Inflammatory macrophage treated with lipopolysaccharide for 4 hours (primary cell): ENCODE measurements around the gene SYT17.
A peak's percentile ranks its signal among the peaks of the same experiment; 100 is the strongest.

Source experiments
- DNase-seq: peaks from one replicate; pipeline ENCODE4 v3.0.0-alpha.2; 2020

Gene SYT17

DNA sequence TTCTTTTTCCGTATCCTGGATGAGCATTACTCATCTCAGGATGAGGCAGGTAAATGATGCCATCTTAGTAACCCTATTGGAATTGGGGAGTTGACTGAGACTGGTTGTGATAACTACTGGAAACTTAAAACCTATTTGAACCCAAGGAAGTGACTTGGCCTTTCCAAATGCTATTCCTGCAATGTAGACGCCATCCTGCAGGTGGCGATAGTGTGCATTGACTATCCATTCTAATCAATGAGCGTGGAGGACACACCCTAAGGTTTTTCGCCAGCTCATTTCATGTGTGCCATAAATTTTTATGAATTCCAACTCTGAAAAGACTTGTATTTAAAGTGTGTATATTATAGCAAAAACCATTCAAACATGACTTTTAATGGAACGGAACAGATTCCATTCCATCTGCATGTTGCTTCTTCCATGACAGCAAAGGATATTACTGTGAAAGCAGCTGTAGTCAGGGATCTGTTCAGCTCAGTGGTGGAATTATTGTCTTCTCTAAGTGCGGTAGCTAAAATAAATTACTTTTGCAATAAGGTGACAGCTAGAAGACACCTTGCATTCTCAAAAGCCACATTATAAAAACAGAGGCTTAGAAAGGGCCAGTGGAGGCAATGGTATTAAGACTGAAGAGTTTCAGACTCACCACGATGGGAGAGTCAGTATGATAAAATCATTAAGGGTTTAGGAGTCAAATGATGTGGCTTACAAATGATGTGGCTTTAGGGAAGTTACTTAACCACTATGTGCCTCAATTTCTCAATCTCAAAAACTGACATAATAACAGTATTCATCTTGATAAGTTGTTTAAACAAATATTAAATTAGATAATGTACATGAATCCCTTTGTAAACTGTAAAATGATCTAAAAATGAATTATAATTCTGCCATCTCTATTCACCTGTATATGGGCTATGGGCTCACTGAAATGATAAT is 55.5 kb downstream of the SYT17 start:
- DNase-seq: peak; percentile 58

DNA sequence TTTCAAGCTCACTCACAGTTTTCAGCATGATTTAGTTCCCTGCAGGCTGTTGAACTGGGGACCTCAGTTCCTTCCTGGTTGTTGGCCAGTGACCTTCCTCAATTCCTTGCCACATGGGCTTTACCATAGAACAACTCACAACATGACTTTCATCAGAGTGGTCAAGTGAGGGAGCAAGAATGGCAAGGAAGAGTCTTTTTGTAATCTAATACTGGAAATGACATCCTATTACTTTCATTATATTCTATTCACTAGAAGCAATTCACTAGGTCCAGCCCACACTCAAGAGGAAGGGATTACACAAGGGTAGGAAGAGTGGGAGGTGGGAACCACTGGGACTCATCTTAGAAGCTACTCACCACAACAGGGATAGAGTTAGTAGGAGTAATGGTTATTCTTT is 57.6 kb downstream of the SYT17 start:
- DNase-seq: peak; percentile 93

GRCh38 chr16:19227643-19228042 is 59.6 kb downstream of the SYT17 start:
- DNase-seq: no peak

- no peak for DNase-seq
Measured at GRCh38 chr16:19228052-19228451, 60.0 kb downstream of the SYT17 start.

GRCh38 chr16:19228575-19228974 is 60.5 kb downstream of the SYT17 start:
- no peak for DNase-seq

DNA sequence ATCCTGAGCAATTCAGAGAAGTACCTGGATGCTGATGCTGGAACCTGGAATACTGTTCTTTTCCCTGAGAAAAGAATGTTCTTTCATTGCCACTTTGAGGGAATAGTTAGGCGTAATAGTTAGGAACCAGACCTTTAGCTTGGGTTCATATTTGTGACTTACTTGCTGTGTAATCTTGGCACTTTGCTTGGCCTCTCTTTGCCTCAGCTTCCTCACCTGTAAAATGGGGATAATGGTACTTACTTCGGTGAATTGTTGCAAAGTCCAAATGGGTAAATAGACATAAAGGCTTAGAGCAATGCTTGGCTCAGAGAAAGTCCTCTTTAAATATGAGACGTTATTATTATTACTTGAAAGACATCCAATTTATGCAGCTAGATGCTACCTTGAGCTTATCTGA is 62.5 kb downstream of the SYT17 start:
- DNase-seq: no peak

- DNase-seq: no peak
Measured at GRCh38 chr16:19231881-19232280, 63.8 kb downstream of the SYT17 start.

- DNase-seq: no peak
Measured at GRCh38 chr16:19232988-19233387, 64.9 kb downstream of the SYT17 start.

- no peak for DNase-seq
Measured at GRCh38 chr16:19235478-19235877, 67.4 kb downstream of the SYT17 start.

DNA sequence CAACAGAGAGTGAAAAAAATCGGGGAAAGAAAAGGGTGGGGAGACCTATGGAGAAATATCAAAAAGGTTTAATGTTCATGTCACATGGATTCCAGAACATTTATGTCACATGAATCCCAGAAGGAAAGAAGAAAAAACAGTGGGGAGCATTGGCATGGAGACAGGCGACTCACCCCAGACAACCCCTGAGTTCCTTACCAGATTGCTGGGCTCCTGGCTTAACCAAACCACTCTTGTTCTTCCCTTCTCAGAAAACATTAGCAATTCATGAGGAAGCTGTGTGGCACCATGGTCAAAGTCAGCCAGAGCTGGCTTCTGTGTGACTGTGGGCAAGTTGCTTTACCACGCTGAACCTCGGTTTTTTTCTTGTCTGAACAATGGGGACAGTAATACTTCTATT is 67.8 kb downstream of the SYT17 start:
- DNase-seq: no peak

DNA sequence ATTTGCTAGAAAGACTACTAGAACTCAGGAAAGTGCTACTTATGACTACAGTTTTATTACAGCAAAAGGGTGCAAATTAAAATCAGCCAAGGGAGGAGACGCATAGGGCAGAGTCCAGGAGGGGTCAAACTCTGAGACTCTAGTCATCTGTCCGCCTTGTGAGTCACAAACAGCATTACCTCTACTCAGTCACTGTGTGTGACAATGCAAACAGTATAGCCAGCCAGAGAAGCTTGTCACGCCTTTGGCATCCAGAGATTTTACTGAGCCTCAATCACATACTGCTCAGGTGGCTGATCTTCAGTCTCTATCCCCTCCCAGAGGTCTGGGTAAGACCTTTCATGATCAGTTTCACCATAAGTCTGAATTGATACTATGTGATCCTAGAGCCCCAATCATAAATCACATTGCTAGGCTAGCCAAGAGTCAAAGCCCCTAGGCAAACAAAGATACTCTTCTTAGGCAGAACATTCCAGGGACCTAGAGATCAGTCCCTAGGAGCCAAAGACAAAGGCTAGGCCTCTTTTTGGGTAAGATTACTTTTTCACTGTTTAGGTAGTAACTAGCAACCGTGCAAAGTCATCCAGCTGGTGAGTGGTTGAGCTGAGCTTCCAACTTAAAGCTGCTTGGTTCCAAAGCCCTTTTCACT is 68.6 kb downstream of the SYT17 start:
- no peak for DNase-seq

- no peak for DNase-seq
Measured at GRCh38 chr16:19238406-19238805, 70.4 kb downstream of the SYT17 start.

DNA sequence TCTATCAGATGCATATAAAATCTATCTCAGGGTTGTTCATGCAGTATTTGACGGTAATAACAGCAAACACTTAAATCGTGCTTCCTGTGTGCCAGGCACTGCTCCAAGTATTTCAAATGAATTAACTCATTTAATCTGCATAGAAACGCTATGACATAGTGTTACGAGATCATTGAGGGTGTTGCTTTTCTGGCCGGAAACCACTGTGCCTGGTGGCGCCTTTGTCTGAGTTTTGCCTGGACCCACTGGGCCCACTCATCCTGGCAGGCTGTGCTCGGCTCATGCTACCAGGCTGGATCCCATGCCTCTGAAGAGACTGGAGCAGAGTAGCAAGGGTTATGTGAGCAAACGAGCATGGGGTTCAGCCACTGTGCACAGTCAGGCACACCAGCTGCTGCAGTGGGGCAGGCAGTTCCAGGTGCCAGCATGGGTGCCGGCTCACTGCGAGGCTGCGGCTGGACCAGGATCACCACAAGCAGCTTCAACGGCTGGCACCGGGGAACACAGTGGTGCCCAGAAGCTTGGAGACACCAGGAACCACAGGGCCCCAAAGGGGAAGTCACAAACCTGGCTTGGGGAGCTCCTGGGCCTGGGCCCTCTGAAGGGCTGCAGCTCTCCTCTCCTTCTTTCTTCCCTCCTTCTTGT is 71.6 kb downstream of the SYT17 start:
- no peak for DNase-seq

DNA sequence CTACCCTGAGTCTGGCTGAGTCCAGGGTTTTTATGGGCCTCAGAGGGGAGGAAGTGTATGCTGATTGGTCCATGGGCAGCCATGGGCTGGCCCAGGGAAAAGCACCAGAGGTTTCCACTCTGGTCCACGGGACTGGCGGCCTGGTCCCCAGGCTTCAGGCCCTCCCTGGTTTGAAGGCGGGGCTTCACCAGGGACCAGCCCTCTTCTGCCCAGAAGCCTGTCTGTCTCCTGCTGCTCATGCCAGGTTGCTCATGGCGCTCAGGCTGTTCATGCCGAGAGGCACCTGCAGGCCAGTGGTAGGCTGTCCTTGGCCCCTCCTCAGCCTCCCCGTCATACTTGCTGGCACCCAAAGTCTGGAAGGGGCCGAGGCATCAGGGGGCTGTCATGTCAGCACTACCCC is 72.5 kb downstream of the SYT17 start:
- DNase-seq: no peak

DNA sequence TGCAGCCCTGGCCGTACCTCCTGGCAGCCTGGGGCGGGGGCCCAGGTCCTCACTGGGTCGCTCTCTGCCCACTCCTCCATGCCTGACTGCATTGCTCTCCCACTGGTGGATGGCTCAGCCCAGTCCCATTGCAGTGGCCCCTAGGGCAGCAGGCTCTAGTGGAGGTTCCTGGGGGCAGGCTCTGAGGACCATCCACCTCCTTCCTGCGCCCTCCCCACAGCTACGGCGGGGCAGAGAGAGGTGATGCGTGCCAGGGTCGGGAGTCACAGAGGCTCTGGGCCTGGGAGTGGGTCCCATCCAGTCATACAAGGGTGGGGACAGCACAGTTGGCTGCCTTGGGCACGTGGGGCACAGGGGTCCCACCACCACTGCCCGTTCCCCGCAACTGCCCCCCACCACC is 73.5 kb downstream of the SYT17 start:
- no peak for DNase-seq

DNA sequence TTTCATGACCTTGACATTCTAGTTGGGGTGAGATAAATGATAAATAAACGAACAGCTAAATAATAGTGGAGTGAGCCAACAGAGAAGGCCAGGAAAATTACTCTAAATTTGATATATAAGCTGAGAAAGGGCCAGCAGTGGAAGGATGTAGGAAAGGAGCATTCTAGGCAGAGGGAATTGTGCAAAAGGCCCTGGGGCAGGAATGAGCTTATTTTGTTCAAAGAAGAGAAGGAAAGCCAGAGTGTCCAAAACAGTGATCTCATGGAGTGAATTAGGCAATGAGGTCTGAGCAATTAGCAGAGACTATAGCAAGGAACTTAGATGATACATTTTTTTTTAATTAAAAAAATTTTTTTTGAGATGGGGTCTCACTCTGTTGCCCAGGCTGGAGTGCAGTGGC is 74.1 kb downstream of the SYT17 start:
- DNase-seq: peak; percentile 18

DNA sequence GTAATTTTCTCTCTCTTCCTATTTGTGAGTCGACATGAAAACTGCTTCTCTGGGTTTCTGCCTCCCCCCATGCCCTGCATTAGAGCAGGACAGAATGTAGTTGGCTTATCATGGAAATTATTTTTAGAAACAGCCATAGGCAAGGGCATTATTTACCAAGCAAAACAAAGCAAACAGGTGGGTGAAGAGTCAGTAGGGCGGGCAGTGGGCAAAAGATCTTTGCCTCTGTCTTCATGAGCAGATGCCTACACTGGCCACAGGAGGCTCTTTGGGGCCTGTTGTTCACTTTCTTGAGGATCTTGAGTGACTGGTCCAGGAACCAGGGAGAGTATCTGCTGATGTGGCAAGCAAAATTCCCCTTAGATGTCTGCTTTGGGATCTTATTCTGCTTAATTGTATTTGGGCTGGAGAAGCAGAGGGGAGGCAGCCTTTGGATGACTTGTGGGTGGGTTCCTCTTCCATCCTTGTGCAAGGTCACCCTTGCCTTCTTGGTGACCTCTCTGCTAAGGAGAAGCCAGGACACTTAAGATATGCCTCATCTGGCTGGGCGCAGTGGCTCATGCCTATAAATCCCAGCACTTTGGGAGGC is 75.0 kb downstream of the SYT17 start:
- DNase-seq: peak; percentile 27

- no peak for DNase-seq
Measured at GRCh38 chr16:19245326-19245925, 77.4 kb downstream of the SYT17 start.

GRCh38 chr16:19252904-19253303 is 84.9 kb downstream of the SYT17 start:
- no peak for DNase-seq

DNA sequence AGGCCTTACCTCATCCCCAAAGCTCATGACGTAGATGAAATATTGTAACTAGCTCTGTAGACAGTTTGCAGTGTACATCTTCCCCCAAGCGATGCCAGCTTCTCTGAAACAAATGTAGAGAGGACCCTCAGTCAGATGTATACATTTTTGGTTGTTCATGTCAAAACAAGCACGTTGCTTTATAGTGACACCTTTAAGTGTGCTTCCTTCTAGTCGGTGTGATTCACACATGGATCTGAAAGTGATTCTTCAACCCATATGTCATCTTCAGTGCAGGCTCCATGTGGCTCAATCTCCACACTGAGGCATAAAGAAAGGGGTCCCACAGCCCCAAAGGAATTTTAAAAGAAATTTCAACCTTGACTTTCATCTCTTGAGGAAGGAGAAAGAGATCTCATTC is 86.6 kb downstream of the SYT17 start:
- no peak for DNase-seq

DNA sequence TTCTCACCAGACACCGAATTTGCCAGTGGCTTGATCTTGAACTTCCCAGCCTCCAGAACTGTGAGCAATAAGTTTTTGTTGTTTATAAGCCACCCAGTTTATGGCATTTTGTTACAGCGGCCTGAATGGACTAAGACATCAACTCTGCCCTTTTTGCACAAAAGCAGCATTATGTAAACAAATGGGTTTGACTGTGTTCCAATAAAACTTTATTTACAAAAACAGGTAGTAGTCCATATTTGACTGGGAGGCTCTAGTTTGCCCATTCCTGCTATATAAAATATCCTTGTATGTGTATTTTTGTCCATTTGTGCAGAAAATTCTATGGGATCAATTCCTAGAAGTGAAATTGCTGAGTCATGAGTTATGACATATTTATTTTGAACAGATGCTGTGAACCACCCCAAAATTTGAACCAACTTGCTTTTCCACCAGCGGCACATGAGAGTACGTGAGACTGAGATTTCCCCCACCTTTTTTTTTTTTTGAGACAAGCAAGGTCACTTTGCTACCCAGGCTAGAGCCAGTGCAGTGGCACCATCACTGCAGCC is 96.2 kb downstream of the SYT17 start:
- DNase-seq: no peak

DNA sequence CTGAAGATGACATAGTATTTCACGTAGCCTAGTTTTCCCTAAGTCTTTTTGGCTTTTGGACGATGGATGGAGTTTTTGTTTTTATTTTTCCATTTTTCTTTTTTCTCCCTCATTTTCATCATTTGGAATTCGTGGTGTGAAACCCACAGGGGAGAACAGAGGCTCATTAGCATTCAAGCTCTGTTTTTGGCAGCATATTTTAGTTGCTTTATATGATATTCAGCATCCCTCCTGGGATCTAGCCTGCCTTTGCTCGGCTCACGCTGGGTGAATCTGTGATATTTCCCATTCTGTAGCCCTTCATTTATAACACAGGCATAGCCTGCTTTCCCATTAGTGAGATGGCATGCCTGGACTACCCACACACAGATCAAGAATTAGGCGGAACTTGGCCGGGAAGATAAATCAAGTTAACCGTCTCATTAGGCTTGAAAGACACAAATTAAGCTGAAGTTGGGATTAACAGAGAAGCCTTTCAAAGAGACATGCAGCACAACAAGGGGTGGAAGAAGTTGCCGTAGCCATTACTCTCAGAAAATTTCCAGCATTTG is 97.4 kb downstream of the SYT17 start:
- no peak for DNase-seq
